GM23338 (cell line): ENCODE measurements around the gene CYTH3. TPM values are rescaled to one million over a fixed set of nuclear protein-coding genes. Genes with fewer than 3 reads are reported as not detected.

Experiments
- ATAC-seq: fragments of 200-7000 bp; cut with Tn5 transposase; 3 replicates; pipeline ENCODE4 v1.9.1; 2020
- DNase-seq: peaks from one replicate; pipeline ENCODE4 v3.0.0-alpha.2; 2015; ENCODE audit warnings: low spot score
- H2AFZ ChIP-seq: fragments of 200-600 bp; sonication (generic); 2 replicates; pipeline ENCODE4 v1.8.0; 2016; ENCODE audit warnings: antibody characterized with exemption, mild to moderate bottlenecking, moderate library complexity
- H3F3A ChIP-seq: fragments of 200-600 bp; sonication (generic); replicated peaks from 2 replicates; pipeline ENCODE4 v1.8.0; 2017; ENCODE audit warnings: antibody characterized with exemption, mixed run types, low read depth
- H3K27ac ChIP-seq: fragments of 200-600 bp; sonication (generic); 2 replicates; pipeline ENCODE4 v1.6.1; 2016; ENCODE audit warnings: low read depth
- H3K27me3 ChIP-seq: fragments of 200-600 bp; sonication (generic); 2 replicates; pipeline ENCODE4 v1.8.0; 2016; ENCODE audit warnings: mild to moderate bottlenecking, mixed run types, moderate library complexity; ENCODE audit not compliant: insufficient read depth
- H3K36me3 ChIP-seq: fragments of 200-600 bp; sonication (generic); 2 replicates; pipeline ENCODE4 v1.8.0; 2016; ENCODE audit warnings: mild to moderate bottlenecking; ENCODE audit not compliant: insufficient read depth
- H3K4me1 ChIP-seq: fragments of 200-600 bp; sonication (generic); 2 replicates; pipeline ENCODE4 v1.8.0; 2016; ENCODE audit warnings: mild to moderate bottlenecking, moderate library complexity; ENCODE audit not compliant: insufficient read depth
- H3K4me2 ChIP-seq: fragments of 200-600 bp; sonication (generic); 2 replicates; pipeline ENCODE4 v1.7.1; 2017; ENCODE audit warnings: mixed run types
- H3K4me3 ChIP-seq: fragments of 200-600 bp; sonication (generic); 2 replicates; pipeline ENCODE4 v1.6.1; 2016; ENCODE audit warnings: mixed run types
- H3K79me2 ChIP-seq: fragments of 200-600 bp; sonication (generic); replicated peaks from 2 replicates; pipeline ENCODE4 v1.8.0; 2017; ENCODE audit warnings: mild to moderate bottlenecking; ENCODE audit not compliant: insufficient read depth
- H3K9me2 ChIP-seq: fragments of 200-600 bp; sonication (generic); 2 replicates; pipeline ENCODE4 v1.8.0; 2017; ENCODE audit not compliant: insufficient read depth
- H4K20me1 ChIP-seq: fragments of 200-600 bp; sonication (generic); replicated peaks from 2 replicates; pipeline ENCODE4 v1.8.0; 2017; ENCODE audit warnings: mild to moderate bottlenecking; ENCODE audit not compliant: insufficient read depth
- H3K27ac Mint-ChIP-seq: 2 replicates; pipeline ENCODE4 v1.8.0; 2020; ENCODE audit warnings: inconsistent platforms, mild to moderate bottlenecking, moderate library complexity, mixed read lengths
- H3K27me3 Mint-ChIP-seq: 3 replicates; pipeline ENCODE4 v1.8.0; 2022; ENCODE audit warnings: low read depth, mild to moderate bottlenecking, moderate library complexity, mixed read lengths, inconsistent platforms; ENCODE audit not compliant: insufficient read depth, poor library complexity
- H3K36me3 Mint-ChIP-seq: 3 replicates; pipeline ENCODE4 v1.8.0; 2021; ENCODE audit warnings: low read depth, mild to moderate bottlenecking, inconsistent platforms, moderate library complexity, mixed read lengths
- H3K4me1 Mint-ChIP-seq: 3 replicates; pipeline ENCODE4 v1.8.0; 2020; ENCODE audit warnings: mild to moderate bottlenecking, inconsistent platforms, mixed read lengths
- H3K4me3 Mint-ChIP-seq: 3 replicates; pipeline ENCODE4 v1.8.0; 2021; ENCODE audit warnings: moderate library complexity, mild to moderate bottlenecking, inconsistent platforms, mixed read lengths
- H3K9me3 Mint-ChIP-seq: 3 replicates; pipeline ENCODE4 v1.8.0; 2020; ENCODE audit warnings: moderate library complexity, mild to moderate bottlenecking, inconsistent platforms, mixed read lengths
- EZH2 ChIP-seq: fragments of 200-600 bp; sonication (generic); IDR thresholded peaks from one replicate; pipeline ENCODE4 v1.8.0; 2017; ENCODE audit warnings: antibody characterized with exemption, mild to moderate bottlenecking, low read depth; ENCODE audit not compliant: unreplicated experiment
- EZH2phosphoT487 ChIP-seq: fragments of 200-600 bp; sonication (generic); IDR thresholded peaks from one replicate; pipeline ENCODE4 v1.8.1; 2018; ENCODE audit warnings: antibody characterized with exemption; ENCODE audit not compliant: unreplicated experiment
- NANOG ChIP-seq: IDR thresholded peaks from 2 replicates; pipeline ENCODE4 v1.6.1; 2016; ENCODE audit warnings: antibody characterized with exemption, borderline replicate concordance
- POLR2AphosphoS5 ChIP-seq: IDR thresholded peaks from 2 replicates; pipeline ENCODE4 v1.6.1; 2016; ENCODE audit warnings: antibody characterized with exemption, low read depth
- ZNF462 ChIP-seq: fragments of 250-450 bp; sonication (Bioruptor Pico); IDR thresholded peaks from 2 replicates; pipeline ENCODE4 v1.5.0; 2020; ENCODE audit warnings: mild to moderate bottlenecking, moderate library complexity
- polyA plus RNA-seq: library from polyadenylated mRNA; unstranded; fragments of >200 nt; fragmentation: Nextera tagmentation; extraction: Ambion mirVana; gene quantifications from 2 replicates; pipeline ENCODE4 v1.2.1, GENCODE V29; 2016
- total RNA-seq: library from RNA; depleted of rRNA; stranded (reverse); fragments of >200 nt; shearing (Covaris generic); gene quantifications from 2 replicates; pipeline ENCODE4 v1.2.3, GENCODE V29; 2014
- TF ChIP-seq, protein P1 (sequence below): IDR thresholded peaks from 2 replicates; pipeline ENCODE4 v1.6.1; 2016; ENCODE audit warnings: antibody characterized with exemption

Gene CYTH3
- total and polyA plus RNA-seq, 2 experiments from 2014 or later: 4.6 to 15.3 TPM

DNA sequence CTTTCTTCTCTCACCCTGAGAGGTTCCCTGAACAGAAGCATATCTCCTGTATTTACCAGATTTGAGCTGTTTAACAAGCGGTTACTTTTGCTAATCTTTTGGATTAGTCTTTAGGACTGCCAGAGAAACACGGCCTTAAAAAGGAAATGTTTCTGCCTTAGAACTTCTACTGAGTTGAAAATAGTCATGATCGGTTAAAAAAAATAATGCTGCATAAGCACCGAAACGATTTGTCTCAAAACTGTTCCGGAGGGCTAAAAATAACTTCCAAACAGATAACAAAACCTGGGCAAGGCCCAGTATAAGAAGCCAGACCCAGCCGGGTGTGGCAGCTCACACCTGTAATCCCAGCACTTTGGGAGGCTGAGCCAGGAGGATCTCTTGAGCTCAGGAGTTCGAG, 43.3 kb upstream of the CYTH3 start:
- Mint-ChIP-seq H3K9me3 (no peaks in the 10 kb centered on the region; the same call in 2 of the 3 replicates), H3K36me3 (no peaks in the 10 kb centered on the region), H3K4me3 (no peak overlapping the region), H3K27ac (no peak overlapping the region), H3K4me1 (peaks cover 8% of the 10 kb centered on the region), H3K27me3 (peaks cover 5% of the 10 kb centered on the region)
- no peaks in the 10 kb centered on the region for H3F3A ChIP-seq
- no peaks in the 10 kb centered on the region for H3K27me3 ChIP-seq
- no peaks in the 10 kb centered on the region for H3K9me2 ChIP-seq
- H3K36me3 ChIP-seq: no peaks in the 10 kb centered on the region
- no peak for TF ChIP-seq EZH2
- TF ChIP-seq ZNF462 (CRISPR knock-in tag): no peak
- TF ChIP-seq NANOG: no peak
- no peak for TF ChIP-seq POLR2AphosphoS5
- TF ChIP-seq, protein P1, sequence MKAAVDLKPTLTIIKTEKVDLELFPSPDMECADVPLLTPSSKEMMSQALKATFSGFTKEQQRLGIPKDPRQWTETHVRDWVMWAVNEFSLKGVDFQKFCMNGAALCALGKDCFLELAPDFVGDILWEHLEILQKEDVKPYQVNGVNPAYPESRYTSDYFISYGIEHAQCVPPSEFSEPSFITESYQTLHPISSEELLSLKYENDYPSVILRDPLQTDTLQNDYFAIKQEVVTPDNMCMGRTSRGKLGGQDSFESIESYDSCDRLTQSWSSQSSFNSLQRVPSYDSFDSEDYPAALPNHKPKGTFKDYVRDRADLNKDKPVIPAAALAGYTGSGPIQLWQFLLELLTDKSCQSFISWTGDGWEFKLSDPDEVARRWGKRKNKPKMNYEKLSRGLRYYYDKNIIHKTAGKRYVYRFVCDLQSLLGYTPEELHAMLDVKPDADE: no peak
- no peak for TF ChIP-seq EZH2phosphoT487
- ATAC-seq (no peak), DNase-seq (no peak)
- no peaks in the 10 kb centered on the region for H3K79me2 ChIP-seq
- H3K4me1 ChIP-seq: peaks cover 9% of the 10 kb centered on the region; the same call in 1 of the 2 replicates
- no peak overlapping the region for H3K4me2 ChIP-seq
- no peak overlapping the region for H3K27ac ChIP-seq
- H2AFZ ChIP-seq: no peak overlapping the region; the same call in 1 of the 2 replicates
- no peak overlapping the region for H3K4me3 ChIP-seq
- H4K20me1 ChIP-seq: no peaks in the 10 kb centered on the region
